Germinal center (tissue), 1 donor: Measurements from ENCODE around the gene BZW1.
"Not testable (repeated sequence)": the region's sequence is repeated elsewhere in the genome, so short reads cannot be mapped to it uniquely, and the experiment has no call there.

ENCODE experiments used
- DNase-seq: peaks from one replicate; pipeline ENCODE4 v3.0.0; 2012; ENCODE audit warnings: mixed read lengths, low spot score

BZW1 gene

GRCh38 chr2:200791905-200792304 is 19.8 kb upstream of the BZW1 start:
- no peak for DNase-seq

DNA sequence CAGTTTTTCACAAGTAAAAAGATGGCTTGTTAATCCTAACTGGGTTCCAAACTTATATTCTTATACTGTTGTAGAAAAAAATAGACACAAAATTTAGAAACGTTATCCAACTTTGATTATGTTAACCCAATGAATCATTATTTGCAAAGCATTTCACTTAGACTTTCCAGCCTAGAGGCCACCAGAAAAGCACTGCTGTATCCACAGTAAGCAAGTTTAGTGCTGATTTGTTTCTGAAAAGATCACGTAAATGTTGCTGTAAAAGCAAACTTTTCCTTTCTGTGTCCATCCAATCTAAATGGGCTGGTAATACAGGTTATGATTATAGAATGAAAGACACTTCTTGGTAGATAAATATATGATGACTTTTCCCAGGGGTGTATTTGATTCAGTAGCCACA is 17.6 kb upstream of the BZW1 start:
- no peak for DNase-seq

- DNase-seq: no peak
Observed at GRCh38 chr2:200795028-200795440, 16.7 kb upstream of the BZW1 start.

DNA sequence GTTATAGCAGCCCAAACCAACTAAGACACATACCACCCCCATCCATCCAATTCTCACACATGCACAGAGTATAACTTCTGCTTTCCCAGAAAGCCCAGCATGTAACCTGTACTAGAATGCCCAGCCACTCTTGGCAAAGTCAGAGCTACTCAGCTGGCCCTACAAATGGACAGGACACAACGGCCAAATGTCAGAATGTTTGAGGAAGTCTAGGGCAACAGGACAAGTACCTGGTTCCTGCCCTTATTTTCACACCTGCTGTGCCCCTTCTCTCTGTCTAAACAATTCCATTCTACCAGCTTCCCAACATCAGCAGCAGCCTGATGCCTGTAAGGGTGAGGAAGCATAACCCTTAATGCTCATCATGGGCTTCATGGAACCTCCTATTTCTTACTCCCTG is 15.1 kb upstream of the BZW1 start:
- no peak for DNase-seq

DNA sequence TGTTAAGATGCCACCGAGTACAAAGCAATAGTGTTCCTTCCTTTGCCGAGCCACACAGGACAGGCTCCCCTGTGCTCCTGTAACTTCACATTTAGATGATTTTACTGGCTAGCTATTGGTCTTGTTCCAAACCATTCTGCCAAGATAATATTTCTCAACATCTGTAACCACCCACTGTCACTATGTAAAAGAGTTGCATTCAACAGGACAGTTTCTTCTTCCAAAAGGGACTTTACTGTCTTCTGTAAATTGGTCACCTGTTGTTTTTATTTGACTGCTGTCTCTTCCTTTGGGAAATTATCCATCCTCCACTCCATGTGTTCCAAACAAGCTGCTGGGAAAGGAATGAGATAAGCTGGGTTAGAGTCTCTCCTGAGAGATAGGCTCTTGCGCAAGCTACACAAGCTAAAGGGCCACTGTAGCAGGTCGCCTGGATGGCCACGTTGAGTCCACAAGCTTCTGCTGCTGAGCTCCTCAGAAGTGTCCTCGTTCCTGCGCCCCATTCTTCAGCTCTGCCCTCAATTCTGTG is 14.4 kb upstream of the BZW1 start:
- DNase-seq: no peak

DNA sequence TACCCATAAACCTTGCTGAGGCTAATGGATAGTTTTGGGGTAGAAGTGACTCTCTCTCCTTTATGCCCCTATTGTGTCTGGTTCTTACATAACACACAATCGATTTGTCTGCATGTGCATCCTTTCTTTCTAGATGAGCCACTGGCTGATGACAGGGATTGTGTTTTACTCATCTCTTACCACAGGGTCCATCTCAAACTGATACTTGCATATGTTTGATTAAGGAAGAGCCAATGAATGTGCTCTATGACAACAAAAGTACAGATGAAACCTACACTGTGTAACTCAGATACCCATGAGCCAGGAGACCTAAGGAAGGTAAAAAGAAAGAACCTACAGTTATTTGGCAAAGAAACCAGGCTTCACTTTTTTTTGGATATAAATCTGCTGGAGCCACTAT is 13.2 kb upstream of the BZW1 start:
- DNase-seq: no peak

- no peak for DNase-seq
Observed at GRCh38 chr2:200800458-200800857, 11.3 kb upstream of the BZW1 start.

DNA sequence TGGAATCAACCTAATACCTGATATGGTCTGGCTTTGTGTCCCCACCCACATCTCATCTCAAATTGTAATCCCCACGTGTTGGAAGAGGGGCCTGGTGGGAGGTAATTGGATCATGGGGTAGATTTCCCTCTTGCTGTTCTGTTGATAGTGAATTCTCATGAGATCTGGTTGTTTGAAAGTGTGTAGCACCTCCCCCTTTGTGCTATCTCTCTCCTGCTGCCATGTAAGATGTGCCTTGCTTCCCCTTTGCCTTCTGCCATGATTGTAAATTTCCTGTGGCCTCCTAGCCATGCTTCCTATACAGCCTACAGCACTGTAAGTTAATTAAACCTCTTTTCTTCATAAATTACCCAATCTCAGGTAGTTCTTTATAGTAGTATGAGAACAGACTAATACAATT is 10.3 kb upstream of the BZW1 start:
- DNase-seq: not testable (repeated sequence)

GRCh38 chr2:200809506-200810251 is 2.0 kb upstream of the BZW1 start:
- DNase-seq: no peak

GRCh38 chr2:200810252-200810997 is 1.3 kb upstream of the BZW1 start:
- DNase-seq: no peak

- DNase-seq: no peak
Observed at GRCh38 chr2:200810998-200811332, 745 bp upstream of the BZW1 start.

DNA sequence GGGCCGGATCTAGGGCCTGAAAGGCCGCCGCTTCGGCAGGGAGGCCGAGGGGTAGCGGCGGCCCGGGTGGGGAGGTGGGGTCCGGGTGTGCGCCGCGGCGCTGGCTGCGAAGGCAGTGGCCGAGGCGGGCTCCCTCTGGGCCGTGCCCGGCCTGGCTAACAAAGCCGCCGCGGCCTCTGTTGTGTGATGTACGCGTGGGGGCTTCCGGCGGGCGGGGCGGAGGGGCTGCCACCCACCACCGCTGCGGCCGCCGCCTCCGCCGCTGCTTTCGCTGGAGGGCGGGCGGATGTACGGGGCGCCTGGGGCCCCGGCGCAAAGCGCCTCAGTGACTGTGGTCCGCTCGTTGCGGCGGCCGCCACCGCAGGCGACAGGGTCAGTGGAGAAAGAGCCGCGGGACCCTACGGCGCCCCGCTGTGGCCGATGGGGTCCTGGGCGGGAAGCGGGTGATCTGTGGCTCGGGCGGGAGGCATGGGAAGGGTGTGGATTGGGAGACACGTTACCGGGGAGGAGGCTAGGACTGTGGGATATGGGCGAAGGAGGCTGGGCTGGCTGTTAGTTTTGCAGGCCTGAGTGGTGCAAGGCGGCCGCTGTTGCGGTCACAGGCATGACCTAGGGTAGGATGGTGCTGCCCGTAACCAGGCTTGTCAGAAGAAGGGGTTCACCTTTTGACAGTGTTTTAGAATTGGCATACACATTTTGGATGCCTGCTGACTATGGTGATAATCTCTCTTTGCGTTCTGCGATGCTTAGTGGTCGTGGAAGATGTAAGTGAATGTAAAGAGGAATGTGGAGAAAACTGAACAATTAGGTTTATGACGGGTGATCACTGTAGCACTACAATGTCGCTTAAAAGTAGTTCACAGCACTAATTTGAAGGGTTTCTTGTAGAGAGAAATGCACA is 662 bp downstream of the BZW1 start:
- peak; percentile 62 for DNase-seq

DNA sequence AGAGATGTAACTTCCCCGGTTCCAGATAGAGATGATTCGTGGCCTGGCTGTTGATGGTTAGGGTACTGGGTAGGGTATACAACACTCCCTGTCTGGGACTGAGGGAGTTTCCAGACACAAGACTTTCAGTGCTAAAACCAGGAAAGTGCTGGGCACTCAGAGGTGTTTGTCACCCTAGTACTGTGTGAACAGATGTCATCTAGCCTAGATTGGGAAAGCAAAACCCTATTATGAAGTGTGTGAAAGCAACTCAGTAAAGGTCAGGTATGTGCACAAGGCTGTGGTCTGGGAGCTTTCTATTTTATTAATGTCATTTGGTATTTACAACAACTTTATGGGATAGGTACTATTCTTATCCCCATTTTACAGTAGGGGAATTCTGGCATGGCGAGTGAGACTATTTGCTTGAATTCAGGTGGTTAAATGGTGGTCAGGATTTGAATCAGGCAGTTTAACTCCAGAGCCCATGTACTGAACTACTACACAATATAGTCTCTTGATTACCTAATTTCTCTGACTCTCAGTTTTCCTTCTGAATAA is 2.6 kb downstream of the BZW1 start:
- no peak for DNase-seq

GRCh38 chr2:200814917-200815316 is 3.2 kb downstream of the BZW1 start:
- DNase-seq: no peak

DNA sequence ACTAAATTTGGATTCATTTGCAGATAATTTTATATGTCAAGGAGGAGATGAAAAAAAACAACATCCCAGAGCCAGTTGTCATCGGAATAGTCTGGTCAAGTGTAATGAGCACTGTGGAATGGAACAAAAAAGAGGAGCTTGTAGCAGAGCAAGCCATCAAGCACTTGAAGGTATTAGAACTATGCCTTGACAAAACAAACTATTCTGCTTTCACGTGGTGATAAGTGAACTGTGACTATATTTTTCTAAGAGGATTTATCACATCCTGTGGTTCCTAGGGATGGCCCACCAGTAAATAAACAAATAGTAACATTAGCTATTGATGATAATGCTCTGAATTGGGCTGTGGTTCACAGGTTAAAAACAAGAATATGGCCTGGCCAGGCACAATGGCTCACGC is 7.0 kb downstream of the BZW1 start:
- DNase-seq: not testable (repeated sequence)

GRCh38 chr2:200820573-200821234 is 9.0 kb downstream of the BZW1 start:
- DNase-seq: no peak

DNA sequence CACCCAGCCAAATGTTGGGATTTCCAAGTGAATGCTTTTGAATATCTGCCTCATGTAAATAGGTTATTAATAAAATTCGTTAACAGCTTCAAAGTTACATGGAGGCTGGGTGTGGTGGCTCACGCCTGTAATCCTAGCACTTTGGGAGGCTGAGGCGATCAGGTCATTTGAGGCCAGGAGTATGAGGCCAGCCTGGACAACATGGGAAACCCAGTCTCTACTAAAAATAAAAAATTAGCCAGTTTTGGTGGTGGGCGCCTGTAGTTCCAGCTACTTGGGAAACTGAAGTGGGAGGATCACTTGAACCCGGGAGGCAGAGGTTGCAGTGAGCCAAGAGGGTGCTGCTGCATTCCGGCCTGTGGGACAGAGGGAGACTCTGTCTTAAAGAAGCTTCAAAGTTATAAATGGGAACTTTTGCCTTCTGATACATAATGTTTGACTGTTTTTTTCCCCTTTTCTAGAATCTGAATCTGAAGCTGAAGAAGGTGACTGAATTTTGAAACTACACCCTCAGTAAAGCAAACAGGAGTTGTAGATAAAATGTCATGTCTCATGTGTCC is 10.1 kb downstream of the BZW1 start:
- DNase-seq: no peak

- DNase-seq: no peak
Observed at GRCh38 chr2:200828104-200828503, 16.4 kb downstream of the BZW1 start.

- DNase-seq: no peak
Observed at GRCh38 chr2:200828572-200829257, 17.0 kb downstream of the BZW1 start.

- no peak for DNase-seq
Observed at GRCh38 chr2:200829258-200829655, 17.5 kb downstream of the BZW1 start.

GRCh38 chr2:200834701-200835100 is 23.0 kb downstream of the BZW1 start:
- DNase-seq: no peak
